ENCODE results near the gene KPTN. TPM values are rescaled to one million over a fixed set of nuclear protein-coding genes. Genes with fewer than 3 reads are reported as not detected.
A peak's percentile ranks its signal among the peaks of the same experiment; 100 is the strongest.

Gene KPTN
- total and polyA plus RNA-seq, 7 donors: 3.8 to 21.5 (median 8.2) TPM

DNA sequence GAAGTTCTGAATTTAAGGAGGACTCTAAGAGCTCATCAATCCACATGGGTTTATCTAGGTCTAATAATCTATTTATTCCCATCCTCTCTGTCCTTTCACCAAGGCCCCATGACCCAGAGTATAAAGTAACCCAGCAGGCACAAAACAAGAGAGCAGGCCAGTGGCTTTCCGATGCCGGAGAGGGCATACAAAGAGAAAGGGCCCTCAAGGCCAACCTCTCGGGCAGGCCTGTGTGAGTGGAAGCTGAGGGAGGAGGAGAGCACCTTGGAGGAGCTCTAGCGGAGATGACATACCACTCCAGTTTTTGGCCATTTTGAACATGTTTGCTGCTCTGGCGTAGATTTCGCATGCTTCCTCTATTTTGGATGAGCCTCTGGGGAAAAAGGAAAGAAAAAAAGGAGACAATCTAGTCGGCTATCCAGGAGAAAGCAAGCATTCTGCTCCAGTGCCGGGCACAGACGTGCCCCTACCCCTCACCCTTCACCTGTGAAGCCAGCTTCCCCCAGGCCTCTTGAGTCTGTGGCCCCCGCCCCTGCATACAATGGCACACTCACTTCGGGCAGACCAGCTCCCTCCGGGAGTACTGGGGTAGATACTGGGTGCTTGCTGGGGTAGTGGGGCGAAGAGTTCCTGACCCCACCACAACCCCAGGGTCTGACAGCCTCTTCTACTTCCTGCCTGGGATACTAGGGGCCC lies 19.3 kb upstream of the KPTN start:
- H3K27ac ChIP-seq: no peak overlapping the region

DNA sequence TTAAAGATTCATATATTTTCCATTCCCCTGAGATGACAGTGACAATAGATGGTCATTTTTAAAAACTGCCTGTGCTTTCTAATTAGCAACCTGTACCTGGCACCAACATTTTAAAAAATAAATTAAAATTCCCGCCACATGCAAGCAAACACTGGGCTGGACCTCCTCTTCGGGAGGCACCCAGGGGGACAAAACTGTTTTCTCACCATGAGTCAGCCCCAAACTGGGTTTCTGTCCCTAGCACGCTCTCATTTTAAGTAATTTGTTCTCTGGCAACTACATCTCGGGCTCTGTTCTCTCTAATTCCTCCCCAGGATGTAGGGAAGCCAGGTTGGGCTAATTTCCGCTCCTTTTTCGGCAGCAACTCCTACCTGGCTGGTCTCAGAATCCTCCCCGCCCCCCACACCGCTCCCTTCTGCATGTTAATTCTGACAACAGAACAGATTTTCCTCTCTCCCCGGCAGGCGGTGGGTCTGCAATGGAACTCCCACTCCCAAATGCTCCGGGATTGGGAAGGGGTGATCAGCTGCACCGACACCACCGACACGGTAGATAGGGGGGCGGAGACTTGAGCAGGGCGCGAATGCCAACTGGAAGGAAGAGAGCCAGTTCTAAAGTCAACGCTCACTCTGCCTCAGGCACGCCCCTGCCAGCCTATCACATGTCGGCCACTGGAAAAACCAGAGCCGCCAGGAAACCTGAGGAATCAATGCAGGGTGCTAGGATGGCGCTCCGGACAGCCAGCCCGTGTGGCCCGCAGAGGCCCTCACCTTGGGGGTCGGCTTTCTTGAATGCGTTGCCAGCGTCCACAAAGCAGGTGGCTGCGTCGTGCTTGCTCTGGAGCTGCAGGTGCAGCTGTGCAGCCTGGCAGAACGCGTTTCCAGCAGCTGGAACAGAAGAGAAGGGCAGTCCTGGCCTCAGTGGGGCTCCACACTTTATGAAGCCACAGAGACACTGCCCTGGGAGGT lies 16.1 kb upstream of the KPTN start:
- Histone ChIP-seq H3K4me3 (no peak overlapping the region), H3K4me1 (peaks cover 43% of the 10 kb centered on the region), H3K27ac (peak overlapping the region; percentile 54), H3K27me3 (ENCODE audit: insufficient read depth in 3 of 3, low read length in 2 of 3) (no peaks in the 10 kb centered on the region), H3K9me3 (no peaks in the 10 kb centered on the region), H3K36me3 (ENCODE audit: insufficient read depth in 1 of 2, low read depth in 1 of 2) (peaks cover 4 to 91% of the 10 kb centered on the region in 2 donors)
- DNase-seq: peak in 1 of 2 donors; percentile 68
- 44 to 57% (median 49%) methylated on average over 32 of the region's 32 CpGs for WGBS, 3 donors
- intact Hi-C loops (cut with DNase I): no loop called here
- ATAC-seq: peak in 3 of 4 donors; percentile 49 to 62 (median 53)
- TF ChIP-seq, protein P1, sequence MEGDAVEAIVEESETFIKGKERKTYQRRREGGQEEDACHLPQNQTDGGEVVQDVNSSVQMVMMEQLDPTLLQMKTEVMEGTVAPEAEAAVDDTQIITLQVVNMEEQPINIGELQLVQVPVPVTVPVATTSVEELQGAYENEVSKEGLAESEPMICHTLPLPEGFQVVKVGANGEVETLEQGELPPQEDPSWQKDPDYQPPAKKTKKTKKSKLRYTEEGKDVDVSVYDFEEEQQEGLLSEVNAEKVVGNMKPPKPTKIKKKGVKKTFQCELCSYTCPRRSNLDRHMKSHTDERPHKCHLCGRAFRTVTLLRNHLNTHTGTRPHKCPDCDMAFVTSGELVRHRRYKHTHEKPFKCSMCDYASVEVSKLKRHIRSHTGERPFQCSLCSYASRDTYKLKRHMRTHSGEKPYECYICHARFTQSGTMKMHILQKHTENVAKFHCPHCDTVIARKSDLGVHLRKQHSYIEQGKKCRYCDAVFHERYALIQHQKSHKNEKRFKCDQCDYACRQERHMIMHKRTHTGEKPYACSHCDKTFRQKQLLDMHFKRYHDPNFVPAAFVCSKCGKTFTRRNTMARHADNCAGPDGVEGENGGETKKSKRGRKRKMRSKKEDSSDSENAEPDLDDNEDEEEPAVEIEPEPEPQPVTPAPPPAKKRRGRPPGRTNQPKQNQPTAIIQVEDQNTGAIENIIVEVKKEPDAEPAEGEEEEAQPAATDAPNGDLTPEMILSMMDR (IDR thresholded peaks at IDR 0.05): no peak

More for the DNA sequence above, 19.3 kb upstream of the KPTN start:
- Histone ChIP-seq H3K4me3 (no peak overlapping the region), H3K27me3 (ENCODE audit: insufficient read depth in 3 of 3, low read length in 2 of 3) (no peaks in the 10 kb centered on the region), H3K4me1 (peaks cover 59% of the 10 kb centered on the region), H3K36me3 (ENCODE audit: insufficient read depth in 1 of 2, low read depth in 1 of 2) (peaks cover 4 to 61% of the 10 kb centered on the region in 2 donors), H3K9me3 (no peaks in the 10 kb centered on the region)
- TF ChIP-seq, protein P1 (IDR thresholded peaks at IDR 0.05): no peak
- intact Hi-C loops (cut with DNase I): no loop called here
- no peak for ATAC-seq
- WGBS, 3 donors: 74 to 85% (median 82%) methylated on average over 13 of the region's 13 CpGs
- peak in 1 of 2 donors; percentile 22 for DNase-seq

DNA sequence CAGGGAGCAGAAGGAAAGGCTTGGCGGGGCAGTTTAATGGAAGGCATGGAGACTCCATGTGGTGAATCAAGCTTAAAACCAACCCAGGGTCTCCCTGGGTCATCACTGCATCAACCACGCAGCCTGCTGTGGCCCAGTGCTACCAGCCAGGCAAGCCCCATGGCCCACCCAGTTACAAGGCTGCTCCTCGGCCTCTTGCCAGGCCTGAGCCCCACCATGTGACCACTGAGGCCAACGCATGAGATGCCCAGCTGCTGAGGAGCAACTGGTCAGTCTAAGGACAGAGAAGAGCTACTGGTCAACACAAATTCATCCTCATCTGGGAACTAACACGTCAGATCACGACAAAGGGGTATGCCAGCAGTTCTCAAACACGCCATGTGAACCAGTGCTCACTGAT lies 15.4 kb upstream of the KPTN start:
- intact Hi-C loops (cut with DNase I): no loop called here
- peaks cover 4 to 97% of the 10 kb centered on the region in 2 donors for H3K36me3 ChIP-seq (ENCODE audit: insufficient read depth in 1 of 2, low read depth in 1 of 2)
- H3K4me1 ChIP-seq: peaks cover 43% of the 10 kb centered on the region
- H3K27ac ChIP-seq: peak overlapping the region; percentile 54
- no peaks in the 10 kb centered on the region for H3K27me3 ChIP-seq (ENCODE audit: insufficient read depth in 3 of 3, low read length in 2 of 3)
- 65 to 79% (median 66%) methylated on average over 7 of the region's 7 CpGs for WGBS, 3 donors
- TF ChIP-seq, protein P1 (IDR thresholded peaks at IDR 0.05): no peak
- no peaks in the 10 kb centered on the region for H3K9me3 ChIP-seq
- peak in 1 of 2 donors; percentile 52 for DNase-seq
- H3K4me3 ChIP-seq: no peak overlapping the region
- ATAC-seq: peak in 1 of 4 donors; percentile 5

DNA sequence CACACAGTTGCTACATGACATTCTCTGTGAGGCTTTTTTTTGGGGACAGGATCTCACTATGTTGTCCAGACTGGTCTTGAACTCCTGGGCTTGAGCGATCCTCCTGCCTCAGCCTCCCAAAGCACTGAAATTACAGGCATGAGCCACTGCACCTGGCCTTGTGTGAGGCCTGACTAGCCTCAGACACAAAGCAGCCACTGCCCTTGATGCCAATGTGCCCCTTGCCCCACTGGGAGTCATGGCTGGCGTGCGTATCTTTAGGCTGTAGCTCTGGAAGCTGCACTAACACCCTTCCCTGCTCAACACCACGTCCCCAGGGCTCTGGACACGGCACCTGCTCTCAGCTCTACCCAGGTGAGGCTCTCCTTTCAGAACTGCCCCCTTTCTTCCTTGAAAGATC lies 14.5 kb upstream of the KPTN start:
- H3K9me3 ChIP-seq: no peaks in the 10 kb centered on the region
- H3K36me3 ChIP-seq (ENCODE audit: insufficient read depth in 1 of 2, low read depth in 1 of 2): peaks cover 4 to 97% of the 10 kb centered on the region in 2 donors
- intact Hi-C loops (cut with DNase I): no loop called here
- H3K4me3 ChIP-seq: no peak overlapping the region
- peaks cover 43% of the 10 kb centered on the region for H3K4me1 ChIP-seq
- peak in 1 of 2 donors; percentile 33 for DNase-seq
- WGBS, 3 donors: 93 to 96% (median 93%) methylated on average over 5 of the region's 5 CpGs
- H3K27ac ChIP-seq: peak overlapping the region; percentile 54
- H3K27me3 ChIP-seq (ENCODE audit: insufficient read depth in 3 of 3, low read length in 2 of 3): no peaks in the 10 kb centered on the region
- TF ChIP-seq, protein P1 (IDR thresholded peaks at IDR 0.05): no peak
- no peak for ATAC-seq
